Natural killer cell (primary cell): Measurements from ENCODE around the gene PRUNE2. TPM values are rescaled to one million over a fixed set of nuclear protein-coding genes. Genes with fewer than 3 reads are reported as not detected.

Source experiments
- ATAC-seq, 3 donors: fragments of 150-1000 bp in 2 of 3; fragments of 200-7000 bp in 1 of 3; cut with Tn5 transposase; 1 replicate in 1 of 3; 2 replicates in 2 of 3; pipeline ENCODE4 v1.10.0; 2021; ENCODE audit warnings: mild to moderate bottlenecking in 2 of 3, moderate library complexity in 2 of 3
- DNase-seq, 2 donors: peaks; one replicate each; pipeline versions ENCODE4 v3.0.0 to v3.0.0-alpha.2; 2013 to 2021; ENCODE audit warnings: mixed read lengths in 1 of 2
- H3K27ac ChIP-seq: one replicate; pipeline ENCODE4 v1.5.1; 2013; ENCODE audit warnings: mild to moderate bottlenecking, low read length
- H3K27me3 ChIP-seq: one replicate; pipeline ENCODE4 v1.6.1; 2013; ENCODE audit warnings: low read length; ENCODE audit not compliant: control insufficient read depth, insufficient read depth
- H3K36me3 ChIP-seq: one replicate; pipeline ENCODE4 v1.6.1; 2013; ENCODE audit warnings: low read length; ENCODE audit not compliant: control insufficient read depth, insufficient read depth
- H3K4me1 ChIP-seq: one replicate; pipeline ENCODE4 v1.6.1; 2013; ENCODE audit warnings: low read length; ENCODE audit not compliant: control insufficient read depth, insufficient read depth
- H3K4me3 ChIP-seq: one replicate; pipeline ENCODE4 v1.5.1; 2013; ENCODE audit warnings: low read length
- H3K9me3 ChIP-seq: one replicate; pipeline ENCODE4 v1.6.1; 2013; ENCODE audit warnings: low read length; ENCODE audit not compliant: control insufficient read depth, insufficient read depth
- H3K27ac Mint-ChIP-seq, 2 donors: one replicate each; pipeline ENCODE4 v1.8.0; 2022; ENCODE audit warnings: mild to moderate bottlenecking in 2 of 2, mixed read lengths in 2 of 2, moderate library complexity in 1 of 2
- H3K27me3 Mint-ChIP-seq, 2 donors: one replicate each; pipeline ENCODE4 v1.8.0; 2022; ENCODE audit warnings: low read depth in 2 of 2, mixed read lengths in 2 of 2
- H3K36me3 Mint-ChIP-seq: one replicate; pipeline ENCODE4 v1.8.0; 2022; ENCODE audit warnings: mixed read lengths
- H3K4me1 Mint-ChIP-seq, 2 donors: one replicate each; pipeline ENCODE4 v1.8.0; 2022; ENCODE audit warnings: mixed read lengths in 2 of 2
- H3K4me3 Mint-ChIP-seq: one replicate; pipeline ENCODE4 v1.8.0; 2022; ENCODE audit warnings: mild to moderate bottlenecking, moderate library complexity, mixed read lengths
- H3K9me3 Mint-ChIP-seq, 2 donors: one replicate each; pipeline ENCODE4 v1.8.0; 2022; ENCODE audit warnings: mixed read lengths in 2 of 2
- CTCF ChIP-seq: fragments of 200-600 bp; IDR thresholded peaks from one replicate; pipeline ENCODE4 v1.8.0; 2022; ENCODE audit warnings: antibody characterized with exemption
- WGBS: methylation state at CpG from one replicate; pipeline ENCODE4 v1.1.7; 2013; ENCODE audit warnings: missing lambda C conversion rate; ENCODE audit not compliant: insufficient coverage; 5-methylcytosine and 5-hydroxymethylcytosine counted together
- intact Hi-C: fragments of 100-400 bp; cut with micrococcal nuclease; formaldehyde crosslinking; loops from one replicate; pipeline ENCODE4 v1.14.2; 2022
- total RNA-seq, 4 donors: library from RNA; stranded (reverse); fragments of 120-200 nt in 1 of 4; gene quantifications; one replicate each; pipeline versions ENCODE4 v1.2.3 to v1.2.4, GENCODE V29; 2013 to 2022

The PRUNE2 gene
- total RNA-seq, 3 donors from 2014 or later (not counting 1 experiment from before 2014, with no cell fraction given), result 0.43 to 0.45 TPM; not detected in 1

- DNase-seq (no peak), ATAC-seq (no peak)
- Histone ChIP-seq H3K9me3 (no peaks in the 10 kb centered on the region), H3K4me3 (no peak overlapping the region), H3K4me1 (no peaks in the 10 kb centered on the region), H3K27ac (no peak overlapping the region), H3K36me3 (no peaks in the 10 kb centered on the region), H3K27me3 (no peaks in the 10 kb centered on the region)
- TF ChIP-seq CTCF, result no peak
- Mint-ChIP-seq H3K27me3 (peaks cover 0 to 4% of the 10 kb centered on the region in 2 donors), H3K9me3 (no peaks in the 10 kb centered on the region), H3K36me3 (no peaks in the 10 kb centered on the region), H3K4me1 (peaks cover 11 to 13% of the 10 kb centered on the region in 2 donors), H3K27ac (no peak overlapping the region), H3K4me3 (no peak overlapping the region)
- intact Hi-C loops, result no loop called here
- WGBS, result 84% methylated on average over 5 of the region's 5 CpGs
Observed at GRCh38 chr9:76665458-76665857, 240.5 kb downstream of the PRUNE2 start.

GRCh38 chr9:76664120-76664519, 241.8 kb downstream of the PRUNE2 start:
- peaks cover 0 to 4% of the 10 kb centered on the region in 2 donors for H3K27me3 Mint-ChIP-seq
- no peak overlapping the region for H3K4me3 Mint-ChIP-seq
- TF ChIP-seq CTCF, result no peak
- no peaks in the 10 kb centered on the region for H3K27me3 ChIP-seq
- H3K9me3 Mint-ChIP-seq, result no peaks in the 10 kb centered on the region
- no peak overlapping the region for H3K4me3 ChIP-seq
- intact Hi-C loops, result no loop called here
- H3K4me1 Mint-ChIP-seq, result peaks cover 11 to 14% of the 10 kb centered on the region in 2 donors
- no peak overlapping the region for H3K27ac Mint-ChIP-seq
- H3K36me3 ChIP-seq, result no peaks in the 10 kb centered on the region
- H3K4me1 ChIP-seq, result no peaks in the 10 kb centered on the region
- ATAC-seq (no peak), DNase-seq (no peak)
- H3K27ac ChIP-seq, result no peak overlapping the region
- H3K9me3 ChIP-seq, result no peaks in the 10 kb centered on the region
- 100% methylated on average over 1 of the region's 1 CpG for WGBS
- H3K36me3 Mint-ChIP-seq, result no peaks in the 10 kb centered on the region

- peaks cover 0 to 4% of the 10 kb centered on the region in 2 donors for H3K27me3 Mint-ChIP-seq
- H3K27ac Mint-ChIP-seq, result no peak overlapping the region
- WGBS, result 18% methylated on average over 5 of the region's 6 CpGs
- Histone ChIP-seq H3K27ac (no peak overlapping the region), H3K27me3 (no peaks in the 10 kb centered on the region), H3K36me3 (no peaks in the 10 kb centered on the region), H3K4me3 (no peak overlapping the region), H3K9me3 (no peaks in the 10 kb centered on the region), H3K4me1 (peaks cover 3% of the 10 kb centered on the region)
- peaks cover 20 to 25% of the 10 kb centered on the region in 2 donors for H3K4me1 Mint-ChIP-seq
- no peaks in the 10 kb centered on the region for H3K9me3 Mint-ChIP-seq
- no peak overlapping the region for H3K4me3 Mint-ChIP-seq
- intact Hi-C loops, result no loop called here
- ATAC-seq (peak in 1 of 3 donors; percentile 19), DNase-seq (no peak)
- TF ChIP-seq CTCF, result no peak
- no peaks in the 10 kb centered on the region for H3K36me3 Mint-ChIP-seq
Observed at GRCh38 chr9:76662476-76663281, 243.2 kb downstream of the PRUNE2 start.
